Endothelial cell of umbilical vein (primary cell): ENCODE data around the gene GRIK3. TPM values are rescaled to one million over a fixed set of nuclear protein-coding genes. Genes with fewer than 3 reads are reported as not detected.
A peak's percentile ranks its signal among the peaks of the same experiment; 100 is the strongest.

Experiments used
- BruUV-seq: library from RNA; stranded (reverse); fragments of 400-500 nt; replicated peaks from 2 replicates; lab custom pipeline; 2021; lab: Mats Ljungman, UMichigan
- CTCF ChIA-PET: fragments of 300-600, 350-600 bp; sonication (Branson Sonifier 250); formaldehyde crosslinking; loops from one replicate; lab custom pipeline; 2021; ENCODE audit warnings: antibody characterized with exemption, inconsistent platforms; lab: Charles Lee
- POLR2A ChIA-PET: fragments of 300-600, 350-600 bp; sonication (Branson Sonifier 250); formaldehyde crosslinking; loops from one replicate; lab custom pipeline; 2021; ENCODE audit warnings: antibody characterized with exemption, inconsistent platforms; lab: Charles Lee
- DNase-seq: peaks from one replicate; pipeline ENCODE4 v3.0.0-alpha.2; 2011; ENCODE audit warnings: low read depth, low spot score
- FAIRE-seq: peaks from 2 replicates; lab custom pipeline; 2011; peaks lifted over from hg19 to GRCh38; lab: Jason Lieb, UNC
- H2AFZ ChIP-seq: 2 replicates; pipeline ENCODE4 v1.6.0; 2012; ENCODE audit warnings: low read depth, low read length, control low read depth, inconsistent platforms
- H3K27ac ChIP-seq: 2 replicates; pipeline ENCODE4 v1.5.1; 2011; ENCODE audit warnings: low read depth, mild to moderate bottlenecking, control low read depth, low read length, moderate library complexity; ENCODE audit not compliant: insufficient read depth
- H3K27me3 ChIP-seq, 2 experiments: 2 replicates each; pipeline versions ENCODE4 v1.6.0 to v1.6.1; 2011; ENCODE audit warnings: low read length in 2 of 2, mixed read lengths in 1 of 2; ENCODE audit not compliant: control insufficient read depth in 2 of 2, insufficient read depth in 2 of 2
- H3K36me3 ChIP-seq, 2 experiments: 2 replicates in 1 of 2; 3 replicates in 1 of 2; pipeline ENCODE4 v1.5.1; 2011; ENCODE audit warnings: low read length in 2 of 2, mild to moderate bottlenecking in 1 of 2, moderate library complexity in 1 of 2; ENCODE audit not compliant: control insufficient read depth in 2 of 2, insufficient read depth in 2 of 2; ENCODE audit errors: extremely low read depth in 1 of 2
- H3K4me1 ChIP-seq: 3 replicates; pipeline ENCODE4 v1.5.1; 2011; ENCODE audit warnings: mild to moderate bottlenecking, low read length; ENCODE audit not compliant: control insufficient read depth, insufficient read depth; ENCODE audit errors: extremely low read depth
- H3K4me2 ChIP-seq: 2 replicates; pipeline ENCODE4 v1.6.1; 2011; ENCODE audit warnings: low read length, control low read depth, mixed read lengths; ENCODE audit not compliant: insufficient read depth
- H3K4me3 ChIP-seq, 3 experiments: fragments of 200-600 bp in 1 of 3; sonication (generic), shearing (Covaris generic) in 1 of 3; replicated peaks in 1 of 3; 2 replicates each; pipeline ENCODE4 v1.5.1; 2011 to 2016; ENCODE audit warnings: control low read depth in 3 of 3, low read length in 3 of 3, mild to moderate bottlenecking in 2 of 3, inconsistent platforms in 1 of 3, low read depth in 1 of 3, moderate library complexity in 1 of 3; ENCODE audit not compliant: insufficient read depth in 1 of 3
- H3K79me2 ChIP-seq: 2 replicates; pipeline ENCODE4 v1.6.0; 2012; ENCODE audit warnings: low read length, inconsistent platforms; ENCODE audit not compliant: control insufficient read depth, insufficient read depth
- H3K9ac ChIP-seq: replicated peaks from 2 replicates; pipeline ENCODE3; 2011; ENCODE audit warnings: low read length, control low read depth; ENCODE audit not compliant: insufficient read depth; ENCODE audit errors: extremely low read depth
- H3K9me1 ChIP-seq: replicated peaks from 3 replicates; pipeline ENCODE4 v1.6.0; 2011; ENCODE audit warnings: mild to moderate bottlenecking, low read length; ENCODE audit not compliant: control insufficient read depth, insufficient read depth; ENCODE audit errors: extremely low read depth
- H3K9me3 ChIP-seq: replicated peaks from 2 replicates; pipeline ENCODE4 v1.5.1; 2012; ENCODE audit warnings: low read length, inconsistent platforms; ENCODE audit not compliant: control insufficient read depth, insufficient read depth
- H4K20me1 ChIP-seq: replicated peaks from 2 replicates; pipeline ENCODE3; 2011; ENCODE audit warnings: mild to moderate bottlenecking, low read length; ENCODE audit not compliant: control insufficient read depth, insufficient read depth; ENCODE audit errors: extremely low read depth
- CTCF ChIP-seq, 2 donors: IDR thresholded peaks; 1 replicate in 1 of 2; 2 replicates in 1 of 2; pipeline ENCODE4 v1.5.1; 2011; ENCODE audit warnings: low read length in 2 of 2, mild to moderate bottlenecking in 2 of 2, moderate library complexity in 2 of 2, control low read depth in 1 of 2, inconsistent platforms in 1 of 2, low read depth in 1 of 2; ENCODE audit not compliant: insufficient read depth in 1 of 2; ENCODE audit errors: extremely low read depth in 1 of 2
- EZH2 ChIP-seq: IDR thresholded peaks from 2 replicates; pipeline ENCODE4 v1.6.1; 2012; ENCODE audit warnings: borderline replicate concordance, low read depth, mild to moderate bottlenecking, moderate library complexity, low read length, inconsistent platforms; ENCODE audit not compliant: severe bottlenecking
- FOS ChIP-seq: IDR thresholded peaks from 2 replicates; pipeline ENCODE4 v1.6.1; 2011; ENCODE audit warnings: mild to moderate bottlenecking, low read length, moderate library complexity, borderline replicate concordance; ENCODE audit not compliant: insufficient read depth
- GATA2 ChIP-seq: IDR thresholded peaks from 2 replicates; pipeline ENCODE4 v1.7.0; 2011; ENCODE audit warnings: low read depth, mild to moderate bottlenecking, moderate library complexity, mixed read lengths, low read length; ENCODE audit not compliant: insufficient read length, insufficient read depth
- JUN ChIP-seq: IDR thresholded peaks from 2 replicates; pipeline ENCODE4 v1.6.1; 2011; ENCODE audit warnings: borderline replicate concordance, low read depth; ENCODE audit not compliant: insufficient read length, insufficient read depth
- MAX ChIP-seq: IDR thresholded peaks from 2 replicates; pipeline ENCODE4 v1.6.1; 2011; ENCODE audit not compliant: insufficient read depth, insufficient read length
- MYC ChIP-seq: IDR thresholded peaks from one replicate; pipeline ENCODE4 v1.6.1; 2011; ENCODE audit warnings: mild to moderate bottlenecking, low read depth, low read length
- POLR2A ChIP-seq: IDR thresholded peaks from 2 replicates; pipeline ENCODE4 v1.6.1; 2012; ENCODE audit warnings: low read depth, mild to moderate bottlenecking, control low read depth, low read length
- POLR2AphosphoS5 ChIP-seq: IDR thresholded peaks from 2 replicates; pipeline ENCODE4 v1.6.1; 2012; ENCODE audit warnings: low read depth, mild to moderate bottlenecking, control low read depth, low read length, moderate library complexity; ENCODE audit not compliant: insufficient read depth
- dilution Hi-C: fragments of 300-500 bp; cut with MboI; formaldehyde crosslinking; loops from one replicate; pipeline ENCODE4 v1.15.0; 2019; ENCODE audit warnings: low sequenced_read_pairs; ENCODE audit not compliant: extremely low pct_ligation_motif_present
- intact Hi-C: fragments of 100-400 bp; cut with micrococcal nuclease; formaldehyde crosslinking; loops from one replicate; pipeline ENCODE4 v1.10.0; 2022
- polyA plus RNA-seq, 4 experiments: library from polyadenylated mRNA; depleted of rRNA in 3 of 4; stranded (reverse) in 3 of 4; unstranded in 1 of 4; fragments of >200 nt; gene quantifications; 2 replicates each; pipeline versions ENCODE4 v1.2.1 to v1.2.3, GENCODE V29; 2011 to 2012; ENCODE audit warnings: missing spikeins in 1 of 4
- total RNA-seq: library from RNA; stranded (reverse); gene quantifications from 2 replicates; pipeline ENCODE4 v1.2.3, GENCODE V29; 2021

GRIK3 gene
- total and polyA plus RNA-seq, 2 donors (not counting 3 experiments of a cell fraction or from before 2014, with no cell fraction given), result not detected

GRCh38 chr1:37037690-37038089 is 3.4 kb upstream of the GRIK3 start:
- Histone ChIP-seq H3K36me3 (no peaks in the 10 kb centered on the region), H4K20me1 (no peaks in the 10 kb centered on the region), H2AFZ (no peak overlapping the region), H3K4me2 (no peak overlapping the region), H3K27me3 (peaks cover 45 to 47% of the 10 kb centered on the region in 2 experiments), H3K27ac (no peak overlapping the region), H3K4me1 (no peaks in the 10 kb centered on the region), H3K9ac (no peak overlapping the region), H3K9me1 (no peaks in the 10 kb centered on the region), H3K9me3 (no peaks in the 10 kb centered on the region), H3K4me3 (no peak overlapping the region), H3K79me2 (no peaks in the 10 kb centered on the region)
- DNase-seq, result no peak
- no TSS peak for BruUV-seq
- dilution Hi-C loops, result no loop called here
- intact Hi-C loops, result loop anchor here (5.0 kb wide), 1 partner anchor 335 kb away; no protein-coding TSS in a partner anchor
- CTCF ChIA-PET, result interaction anchor here (0.8 to 1.1 kb wide), 3 partner anchors 334 to 386 kb away, joined by 3 read pairs; no protein-coding TSS in a partner anchor
- no peak for FAIRE-seq
- no peak for TF ChIP-seq JUN
- peak; percentile 39 for TF ChIP-seq EZH2
- POLR2A ChIA-PET, result no interaction called here

- ChIA-PET CTCF (interaction anchor here (1.1 kb wide), 1 partner anchor 427 kb away, joined by 3 read pairs; no protein-coding TSS in a partner anchor), POLR2A (no interaction called here)
- peaks cover 55 to 57% of the 10 kb centered on the region in 2 experiments for H3K27me3 ChIP-seq
- H3K4me2 ChIP-seq, result no peak overlapping the region
- DNase-seq (no peak), FAIRE-seq (no peak)
- no peak overlapping the region for H3K9ac ChIP-seq
- H3K4me3 ChIP-seq, result no peak overlapping the region
- no peaks in the 10 kb centered on the region for H3K36me3 ChIP-seq
- no peak overlapping the region for H2AFZ ChIP-seq
- TF ChIP-seq EZH2 (no peak), CTCF (IDR thresholded peaks at IDR 0.05; ENCODE audit: extremely low read depth in 1 of 2, insufficient read depth in 1 of 2, low read depth in 1 of 2, low read length in 2 of 2) (no peak), GATA2 (no peak), MAX (no peak), JUN (no peak), FOS (no peak), POLR2AphosphoS5 (no peak), POLR2A (no peak), MYC (no peak)
- H3K9me3 ChIP-seq, result no peaks in the 10 kb centered on the region
- no peaks in the 10 kb centered on the region for H3K4me1 ChIP-seq
- dilution Hi-C loops (no loop called here), intact Hi-C loops (loop anchor here (5.0 kb wide), 1 partner anchor 334 kb away; no protein-coding TSS in a partner anchor)
- H3K27ac ChIP-seq, result no peak overlapping the region
- BruUV-seq, result no TSS peak
- no peaks in the 10 kb centered on the region for H3K79me2 ChIP-seq
- H4K20me1 ChIP-seq, result no peaks in the 10 kb centered on the region
- H3K9me1 ChIP-seq, result no peaks in the 10 kb centered on the region
Observed at GRCh38 chr1:37036667-37037053, 2.3 kb upstream of the GRIK3 start.
